MV-4-11 (cell line): Measurements from ENCODE around the gene WLS.
"Not testable (repeated sequence)": the region's sequence is repeated elsewhere in the genome, so short reads cannot be mapped to it uniquely, and the experiment has no call there.

Experiments
- DNase-seq: peaks from one replicate; lab custom pipeline; 2025; lab: John Stamatoyannopoulos, UW

WLS gene

DNA sequence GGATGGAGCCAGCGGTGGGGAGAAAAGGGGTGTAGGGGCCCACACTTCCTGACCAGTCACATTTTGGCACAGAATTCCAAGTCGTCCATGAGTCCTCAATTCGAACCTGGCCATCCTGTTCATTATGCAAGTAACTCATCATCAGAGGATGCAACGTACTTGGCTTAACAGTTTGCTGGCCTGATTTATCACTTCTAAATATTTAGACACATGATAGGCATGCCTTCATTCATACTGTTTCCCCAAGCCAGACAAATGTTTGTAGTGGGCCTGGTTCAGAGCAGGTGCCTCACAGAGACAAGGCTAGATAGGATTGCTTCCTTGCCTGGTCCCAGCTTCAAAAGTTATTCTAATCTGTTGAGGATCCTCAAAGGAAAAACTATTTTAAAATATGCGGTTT, 66.7 kb downstream of the WLS start:
- DNase-seq, result no peak

DNA sequence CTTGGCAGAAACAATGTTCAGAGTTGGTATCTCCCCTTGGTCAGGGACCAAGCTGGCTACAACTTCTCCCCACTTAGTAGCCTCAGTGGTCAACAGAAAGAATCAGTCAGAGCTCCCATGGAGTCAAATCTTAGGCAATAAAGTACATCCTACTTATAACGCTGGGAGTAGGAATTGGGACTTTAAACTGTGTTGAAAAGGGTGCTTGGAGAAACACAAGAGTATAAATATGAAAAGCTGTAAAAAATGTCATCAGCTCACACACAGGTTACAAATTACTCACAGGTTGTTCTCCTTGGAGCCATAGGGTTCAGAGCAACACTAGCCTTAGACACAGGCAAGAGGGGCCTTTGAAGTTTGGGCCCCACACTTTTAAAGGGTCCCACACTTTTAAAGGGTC, 67.4 kb downstream of the WLS start:
- DNase-seq, result no peak

DNA sequence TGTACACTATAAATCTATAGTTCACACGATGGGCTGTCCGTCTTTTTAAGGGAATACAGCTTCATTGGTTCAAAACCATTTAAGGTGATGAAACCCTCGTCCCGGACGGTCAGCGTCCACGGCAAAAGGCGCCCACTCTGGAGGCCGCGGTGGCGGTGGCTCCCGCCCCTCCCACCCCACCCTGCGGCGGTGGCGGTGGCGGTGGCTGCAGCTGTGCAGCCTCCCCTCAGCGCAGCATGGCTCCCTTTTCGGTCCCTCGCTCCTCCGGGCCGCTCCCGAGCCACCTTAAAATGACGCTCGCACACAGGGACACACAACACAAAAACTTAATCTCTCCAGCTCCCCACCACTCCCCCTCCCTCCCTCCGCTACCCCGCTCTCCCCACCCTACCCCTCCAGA, 69.1 kb downstream of the WLS start:
- no peak for DNase-seq

DNA sequence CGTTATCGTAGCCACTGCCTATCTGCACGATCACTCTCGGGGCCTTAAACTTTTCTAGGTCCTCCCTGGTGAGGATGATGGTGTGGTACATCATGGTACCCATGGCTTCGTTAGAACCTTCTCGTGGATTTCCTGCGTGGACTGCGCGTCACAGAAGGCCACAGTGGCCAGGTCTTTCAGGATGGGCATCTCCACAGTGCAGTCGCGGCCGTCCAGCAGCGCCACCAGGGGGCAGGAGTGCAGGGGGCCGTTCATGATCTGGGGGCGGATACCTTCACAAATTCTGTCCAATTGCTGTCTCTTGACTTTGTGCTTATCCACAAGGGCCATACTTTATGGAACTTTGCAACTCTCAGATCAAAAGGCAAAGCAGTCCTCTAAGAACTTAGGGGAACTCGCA, 69.6 kb downstream of the WLS start:
- DNase-seq, result no peak

DNA sequence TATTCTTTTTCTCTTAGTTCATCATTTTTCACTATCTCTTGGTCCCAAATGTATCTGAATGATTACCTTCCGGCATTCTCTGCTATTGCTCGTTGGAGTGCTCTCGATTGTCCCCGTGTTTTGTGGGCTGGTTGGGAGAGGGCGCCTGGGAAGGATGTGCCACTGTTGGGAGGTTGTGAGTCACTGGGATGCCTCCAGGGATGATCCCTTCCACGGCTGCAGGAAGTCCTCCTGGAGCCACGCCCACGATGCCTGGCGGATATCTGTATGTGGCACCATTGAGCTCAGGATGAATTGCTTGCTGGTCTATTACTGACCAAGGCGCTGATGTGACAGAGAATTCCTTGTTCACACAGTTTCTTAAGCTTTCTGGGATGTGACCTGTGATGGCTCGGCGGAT, 70.7 kb downstream of the WLS start:
- not testable (repeated sequence) for DNase-seq

DNA sequence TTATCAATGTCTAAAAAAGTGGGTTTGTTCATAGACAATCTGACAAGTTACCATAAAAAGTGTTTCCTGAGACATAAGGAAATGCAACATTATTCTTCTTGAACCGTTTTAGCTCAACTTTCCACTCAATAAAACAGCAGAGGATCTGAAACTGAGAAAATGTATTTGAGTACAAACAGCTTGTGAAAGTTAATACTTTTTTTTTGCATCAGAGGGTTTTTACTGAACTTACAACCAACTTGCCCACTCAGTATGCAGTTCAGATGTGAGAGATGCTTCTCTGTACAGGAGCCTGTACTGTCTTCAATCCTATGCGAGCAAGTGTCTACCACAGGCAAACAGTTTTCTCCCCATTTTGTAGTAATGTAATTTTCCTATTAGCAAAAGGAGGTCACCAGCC, 71.4 kb downstream of the WLS start:
- peak; percentile 39 for DNase-seq

DNA sequence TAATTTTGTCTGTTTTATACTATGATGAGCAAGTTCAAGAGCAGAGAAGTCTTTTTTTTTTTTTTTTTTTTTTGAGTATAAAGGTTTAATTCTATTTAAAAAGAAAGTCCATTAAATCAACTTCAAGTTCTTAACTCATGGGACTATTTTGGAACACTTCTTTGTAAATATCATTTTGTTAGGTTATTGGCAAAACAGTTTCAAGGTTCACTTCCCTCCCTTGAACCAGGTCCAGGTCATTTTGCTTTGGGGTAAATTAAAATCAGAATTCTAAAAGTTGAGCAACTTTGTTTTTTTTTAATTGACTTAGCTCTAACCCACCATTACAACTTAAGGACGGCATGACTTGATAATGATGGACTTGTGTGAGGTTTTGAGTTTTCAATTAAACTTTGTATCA, 72.3 kb downstream of the WLS start:
- DNase-seq, result no peak

DNA sequence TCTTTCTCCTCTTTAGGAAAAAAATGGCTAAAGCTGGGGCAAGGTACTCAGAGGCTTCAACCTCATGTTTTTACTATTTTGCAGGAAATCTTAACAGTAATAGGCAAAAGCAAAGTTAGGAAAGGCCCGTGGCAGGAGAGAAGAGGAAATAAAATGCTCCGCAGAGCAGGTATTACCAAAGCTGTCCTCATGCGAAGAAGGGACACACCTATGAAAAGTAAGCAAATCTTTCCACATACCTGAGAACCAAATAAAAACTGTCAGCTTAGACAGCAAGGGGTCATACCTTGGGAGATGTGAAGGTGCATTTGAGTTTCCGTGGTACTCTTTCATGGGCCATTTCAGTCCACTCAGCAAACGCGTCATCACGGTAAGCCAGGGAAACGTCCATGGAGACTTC, 73.5 kb downstream of the WLS start:
- DNase-seq, result no peak

DNA sequence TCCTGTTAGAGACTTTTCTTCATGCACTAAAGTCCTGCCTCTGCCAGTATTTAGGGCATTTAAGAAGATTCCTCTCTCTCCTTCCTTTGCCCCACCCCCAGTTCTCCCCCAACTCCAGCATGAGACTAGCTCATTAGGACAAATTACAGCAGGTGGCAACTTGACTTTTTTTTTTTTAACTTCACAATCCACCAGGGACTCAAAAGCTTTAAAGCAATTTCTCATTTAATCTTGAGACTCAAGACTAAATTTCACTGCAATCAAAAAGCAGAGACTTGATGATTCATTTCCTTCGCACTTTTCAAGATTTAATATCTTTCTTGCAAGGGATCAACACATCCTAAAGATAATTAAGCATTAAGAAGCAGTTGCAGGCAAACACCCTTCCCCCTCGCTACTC, 74.9 kb downstream of the WLS start:
- no peak for DNase-seq

DNA sequence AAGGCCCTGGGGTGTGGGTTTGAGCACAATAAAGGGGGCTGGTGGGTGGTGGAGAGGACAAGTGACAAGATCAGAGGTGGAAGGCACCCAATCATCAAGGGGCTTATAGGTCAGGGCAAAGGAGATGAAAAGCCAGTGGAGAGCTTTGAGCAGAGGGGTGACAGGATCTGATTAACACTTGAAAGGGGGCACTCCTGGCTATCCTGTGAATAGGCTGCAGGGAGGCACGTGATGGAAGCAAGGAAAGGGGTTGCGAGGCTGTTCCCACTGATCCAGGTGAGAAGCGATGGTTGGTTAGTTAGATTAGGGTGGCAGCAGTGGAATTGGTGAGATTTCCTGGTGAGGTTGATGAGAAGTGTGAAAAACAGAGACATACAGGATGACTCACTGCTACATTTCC, 80.6 kb downstream of the WLS start:
- DNase-seq, result no peak

DNA sequence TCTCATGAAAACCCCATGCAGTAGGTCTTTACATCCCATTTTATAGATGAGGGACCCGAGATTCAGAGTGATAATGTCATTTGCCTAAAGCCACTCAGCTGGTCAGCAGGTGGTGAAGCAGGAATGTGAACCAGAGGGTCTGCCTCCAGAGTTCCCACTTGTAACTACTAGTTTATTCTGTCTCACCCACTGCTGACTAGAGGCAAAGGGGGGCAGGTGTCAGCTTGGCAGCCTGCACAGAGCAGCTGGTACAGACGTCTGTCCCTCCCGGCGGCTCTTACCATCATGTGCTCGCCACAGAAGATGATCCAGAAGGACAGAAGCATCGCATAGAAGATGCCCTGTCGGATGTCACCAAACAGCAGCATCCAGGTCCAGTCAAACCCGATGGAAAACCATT, 82.4 kb downstream of the WLS start:
- DNase-seq, result no peak

DNA sequence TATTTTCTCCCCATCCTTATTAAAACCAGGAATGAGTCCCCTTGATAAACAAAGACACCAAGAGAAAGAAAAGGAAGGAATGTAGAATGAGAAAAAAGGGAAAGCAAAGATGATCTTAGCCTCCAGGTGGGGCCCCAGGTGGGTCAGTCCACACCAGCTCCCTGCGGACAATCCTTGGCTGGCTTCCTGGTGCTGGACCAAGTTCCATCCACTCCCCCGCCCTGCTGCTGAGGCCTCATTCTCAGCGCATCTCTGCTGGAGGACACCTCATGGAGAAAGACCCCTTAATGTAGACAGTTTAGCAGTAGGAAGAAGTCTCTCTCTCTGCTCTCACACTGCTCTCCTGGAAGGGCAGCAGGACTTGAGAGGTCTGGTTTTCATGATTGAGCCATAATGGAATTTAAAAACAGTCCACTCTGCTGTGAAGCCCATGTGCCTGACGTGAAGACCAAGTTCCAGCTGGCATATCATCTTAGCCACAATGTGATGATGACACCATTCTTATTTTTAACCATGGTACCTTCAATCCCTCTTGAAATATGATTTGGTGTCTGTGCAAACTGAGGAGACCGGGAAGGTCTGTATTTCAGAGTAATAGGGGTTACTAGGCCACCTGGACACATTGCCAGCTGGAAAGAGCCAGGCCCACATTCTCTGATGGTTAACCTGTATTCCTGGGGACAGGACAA, 83.1 kb downstream of the WLS start:
- DNase-seq, result no peak

DNA sequence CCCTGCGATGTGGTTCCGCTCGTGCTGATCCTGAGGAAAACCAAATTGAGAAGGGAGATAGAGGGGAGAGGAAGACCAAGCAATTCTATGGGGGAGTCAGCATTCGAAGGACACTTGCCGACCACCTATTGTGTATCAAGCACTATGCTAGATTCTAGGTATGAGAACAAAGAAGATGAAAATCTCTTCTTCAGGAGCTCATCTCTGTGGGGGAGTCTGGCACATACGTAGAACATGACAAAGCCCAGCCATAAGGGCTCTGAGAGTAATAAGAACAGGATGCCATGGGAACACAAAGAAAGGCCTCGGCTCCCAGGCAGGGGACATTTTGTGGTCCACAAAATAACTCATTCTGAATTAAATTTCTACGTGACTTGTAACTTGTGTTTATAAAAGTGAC, 83.7 kb downstream of the WLS start:
- DNase-seq, result no peak

DNA sequence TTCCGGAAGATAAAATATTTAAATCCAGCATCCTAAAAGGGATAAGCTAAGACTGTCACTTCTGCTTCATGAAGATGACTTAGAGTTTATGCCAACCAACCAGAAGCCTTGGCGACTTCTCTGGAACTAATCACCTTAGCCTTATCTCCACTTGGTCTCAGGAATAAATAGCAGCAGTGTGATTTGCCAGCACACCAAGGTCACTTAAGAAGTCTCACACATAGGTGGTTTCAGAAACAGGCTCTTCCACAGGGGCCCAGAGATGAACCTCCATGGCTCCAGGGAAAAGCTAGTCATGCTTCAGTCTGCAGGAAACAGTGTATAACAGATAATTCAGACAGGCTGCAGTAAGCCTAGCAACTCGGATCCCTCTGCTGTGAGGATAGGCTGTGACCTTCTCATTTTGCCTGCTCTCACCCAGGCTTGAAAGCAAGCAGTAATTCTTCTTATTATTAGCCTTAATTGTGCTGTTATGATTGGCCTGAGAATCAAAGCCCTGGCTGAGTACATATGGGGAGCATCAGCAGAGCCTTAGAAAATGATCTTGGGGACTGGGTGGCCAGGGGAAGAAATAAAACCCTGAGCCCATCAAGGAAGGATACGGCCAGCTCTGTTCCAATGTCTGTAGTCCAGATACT, 84.7 kb downstream of the WLS start:
- no peak for DNase-seq

DNA sequence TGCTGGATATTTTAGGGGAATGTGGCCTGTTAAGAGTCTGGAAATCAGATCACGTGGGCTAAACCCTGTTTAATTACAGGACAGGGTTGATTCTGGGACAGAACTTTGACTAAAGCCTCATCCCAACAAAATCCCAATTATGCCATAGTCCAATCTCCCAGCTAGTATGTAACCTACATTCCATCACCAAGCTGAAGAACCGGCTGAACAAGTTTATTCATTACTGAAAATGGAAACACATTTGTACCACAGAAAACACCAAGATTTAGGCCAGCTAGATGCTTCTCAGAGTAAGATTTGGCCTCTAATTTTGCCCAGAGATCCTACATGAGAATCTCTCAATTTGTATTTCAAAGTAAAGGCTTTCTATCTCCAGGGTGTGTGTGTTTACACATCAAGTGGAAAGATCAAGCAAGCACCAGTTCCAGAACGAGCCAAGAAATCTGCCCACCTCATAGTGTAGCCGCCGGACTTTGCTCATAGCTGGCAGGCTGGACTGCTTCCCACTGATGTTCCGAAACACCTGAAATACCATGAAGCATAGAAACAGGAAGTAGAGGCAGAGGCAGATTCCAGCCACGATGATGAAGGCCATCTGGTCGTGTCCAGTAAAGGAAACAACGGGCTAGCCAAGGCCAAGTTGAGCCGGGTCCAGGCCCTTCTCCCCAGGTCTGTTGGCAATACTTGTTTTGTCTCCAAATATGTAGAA, 86.8 kb downstream of the WLS start:
- DNase-seq, result no peak

DNA sequence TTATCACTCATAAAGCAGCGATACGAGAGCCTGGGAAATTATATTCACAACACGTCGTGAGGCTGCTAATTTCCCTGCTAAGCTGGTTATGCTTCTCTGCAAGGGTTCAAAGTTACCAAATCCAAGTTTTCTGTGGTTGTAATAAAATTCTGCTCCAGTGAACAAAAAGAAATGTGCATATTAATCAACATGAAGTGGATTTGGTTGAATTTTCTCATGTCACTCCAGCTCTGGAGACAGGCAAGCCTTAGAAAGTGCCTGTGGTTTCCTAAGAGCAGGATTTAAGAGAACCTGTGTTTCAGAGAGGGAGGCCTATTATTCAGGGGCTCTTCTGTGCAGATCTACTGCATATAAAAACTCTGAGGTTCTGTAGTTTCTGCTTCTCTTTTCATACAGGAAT, 87.5 kb downstream of the WLS start:
- no peak for DNase-seq

DNA sequence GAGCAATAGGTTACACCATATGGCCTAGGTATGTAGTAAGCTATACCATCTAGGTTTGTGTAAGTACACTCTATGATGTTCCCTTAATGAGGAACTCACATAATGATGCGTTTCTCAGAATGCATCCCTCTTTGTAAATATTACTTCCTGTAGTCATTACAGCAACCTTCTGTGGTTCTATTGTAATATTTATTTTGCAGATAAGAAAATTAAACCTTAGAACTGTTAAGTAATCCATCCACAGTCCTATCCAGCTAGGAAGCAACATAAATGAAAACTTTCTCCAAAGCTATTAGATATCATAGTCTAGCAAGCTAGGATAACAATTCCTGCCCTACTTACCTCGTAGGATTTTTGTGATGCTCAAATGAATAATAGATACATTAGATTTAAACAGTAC, 88.7 kb downstream of the WLS start:
- DNase-seq, result no peak

DNA sequence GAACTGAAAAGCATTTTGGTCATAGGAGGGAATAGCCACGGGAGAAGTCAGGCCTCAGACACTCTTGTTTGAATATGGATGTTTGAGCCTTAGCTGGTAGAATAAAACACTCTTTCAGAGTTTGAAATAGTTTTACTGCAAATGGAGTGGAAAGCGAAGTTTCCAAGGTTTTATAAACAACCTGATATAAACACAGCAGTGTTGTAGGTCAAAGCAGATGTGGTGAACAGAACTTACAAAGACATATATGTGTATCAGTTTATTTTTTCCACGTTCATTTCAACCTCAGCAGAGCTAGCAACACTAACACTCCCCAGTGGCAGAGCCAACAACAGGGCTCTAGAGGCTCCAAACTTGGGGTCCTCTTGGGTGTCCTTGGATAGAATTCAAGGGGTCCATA, 89.9 kb downstream of the WLS start:
- DNase-seq, result no peak

DNA sequence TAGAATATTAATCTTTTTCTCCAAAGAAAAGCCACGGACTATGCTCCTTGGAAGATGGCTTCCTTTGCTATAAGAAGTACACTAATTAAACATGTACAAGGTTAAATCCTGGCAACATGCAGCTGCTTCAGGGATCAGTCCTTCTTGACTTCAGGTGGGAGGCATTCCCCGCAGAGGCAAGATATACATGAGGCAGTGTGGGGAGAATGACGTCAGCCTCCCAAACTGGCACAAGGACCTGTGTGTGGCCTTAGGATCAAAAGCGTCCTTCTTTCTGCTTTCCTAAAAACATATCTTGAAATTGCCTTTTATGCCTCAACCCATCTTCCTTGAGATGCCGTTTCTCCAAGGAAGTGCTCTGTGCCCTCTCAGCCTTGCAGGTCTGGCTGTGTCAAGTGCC, 90.3 kb downstream of the WLS start:
- DNase-seq, result no peak

DNA sequence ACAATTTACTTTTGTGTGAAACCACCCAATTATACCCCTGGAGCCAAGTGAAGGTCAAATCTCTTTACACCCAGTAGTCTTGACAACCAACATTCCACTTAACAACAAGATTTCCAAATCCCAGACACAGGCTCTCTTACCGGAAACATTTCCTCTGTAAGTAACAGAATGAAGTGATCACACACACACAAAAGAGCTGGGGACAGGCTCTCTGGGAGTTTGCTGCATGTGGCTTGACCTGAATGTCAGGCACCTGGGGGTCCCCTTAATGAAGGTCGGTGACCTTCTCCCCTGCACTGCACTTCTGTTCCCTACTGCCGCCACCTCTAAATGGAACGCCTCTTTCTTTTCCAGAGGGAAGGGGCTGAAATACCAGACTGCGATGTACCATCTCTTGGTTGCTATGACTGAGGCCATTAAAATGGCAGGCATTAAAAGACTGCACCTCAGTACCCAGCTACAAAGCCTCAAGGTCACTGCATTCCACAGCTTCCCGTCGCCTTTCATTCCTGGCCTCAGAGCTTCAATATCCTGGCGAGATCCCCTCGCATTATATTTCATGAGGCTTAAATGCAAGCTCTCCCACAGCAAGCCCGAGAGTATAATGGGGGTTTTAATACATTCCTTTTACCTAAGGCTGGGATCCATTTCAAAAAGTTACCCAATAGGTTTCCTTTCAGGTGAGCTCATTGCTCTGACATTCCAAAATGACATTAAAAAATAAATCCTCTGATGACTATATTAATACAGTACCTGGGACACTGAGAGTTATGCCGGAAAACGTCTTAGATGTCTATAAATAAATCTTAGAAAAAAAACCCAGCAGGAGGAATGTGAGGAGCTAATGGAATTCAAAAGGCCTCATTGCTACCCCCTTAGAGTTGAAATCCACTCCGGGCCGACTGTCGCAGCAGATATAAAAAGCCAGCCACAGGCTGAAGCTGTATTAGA, 91.0 kb downstream of the WLS start:
- no peak for DNase-seq

DNA sequence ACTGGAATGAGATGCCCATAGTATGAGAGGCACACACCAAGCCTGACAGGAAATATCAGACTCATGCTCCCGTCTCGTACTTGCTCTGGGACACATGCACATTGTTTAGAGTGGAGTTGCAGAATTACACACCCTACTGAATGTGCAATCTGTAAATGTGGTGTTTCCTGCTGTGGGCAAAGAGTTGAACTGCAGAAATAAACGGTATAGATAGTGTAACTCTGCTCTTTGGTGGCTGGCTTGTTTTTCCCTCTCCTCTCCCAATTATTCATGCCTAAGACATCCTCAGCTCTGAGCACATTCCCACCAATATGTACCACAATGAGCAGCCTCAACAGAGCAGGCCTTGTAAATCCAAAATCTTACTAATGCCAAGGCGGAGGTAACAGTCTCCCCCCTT, 91.8 kb downstream of the WLS start:
- no peak for DNase-seq

DNA sequence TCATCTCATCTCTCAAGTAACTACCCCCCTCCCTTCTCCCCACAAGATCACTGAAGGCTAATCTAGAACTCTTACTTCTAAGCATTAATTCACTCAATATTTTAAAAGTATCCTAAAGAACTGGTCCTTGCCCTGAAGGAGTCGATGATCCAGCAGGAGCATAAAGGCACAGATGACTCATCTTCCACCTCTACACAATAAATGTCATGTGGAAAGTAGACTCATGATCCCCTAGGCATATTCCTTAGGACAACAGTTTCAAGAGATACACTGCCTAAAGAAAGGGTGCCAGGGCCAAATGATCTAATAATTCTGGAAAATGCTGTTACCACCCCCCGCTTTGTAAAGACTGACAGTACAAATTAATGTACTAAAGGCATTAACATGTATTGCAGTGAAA, 96.1 kb downstream of the WLS start:
- DNase-seq, result no peak
